ENCODE data around the gene CRYBG2.
A peak's percentile ranks its signal among the peaks of the same experiment; 100 is the strongest.
"Not testable (repeated sequence)": the region's sequence is repeated elsewhere in the genome, so short reads cannot be mapped to it uniquely, and the experiment has no call there.

The CRYBG2 gene

GRCh38 chr1:26345718-26346117 is 8.2 kb downstream of the CRYBG2 start:
- Mint-ChIP-seq H3K9me3 (no peaks in the 10 kb centered on the region), H3K27me3 (no peaks in the 10 kb centered on the region), H3K4me3 (no peak overlapping the region), H3K27ac (no peak overlapping the region), H3K4me1 (no peaks in the 10 kb centered on the region), H3K36me3 (no peaks in the 10 kb centered on the region)

GRCh38 chr1:26344147-26344920 is 9.6 kb downstream of the CRYBG2 start:
- Mint-ChIP-seq H3K27ac (no peak overlapping the region), H3K4me1 (no peaks in the 10 kb centered on the region), H3K9me3 (no peaks in the 10 kb centered on the region), H3K36me3 (no peaks in the 10 kb centered on the region), H3K4me3 (no peak overlapping the region), H3K27me3 (no peaks in the 10 kb centered on the region)

GRCh38 chr1:26340047-26340481 is 13.9 kb downstream of the CRYBG2 start:
- Mint-ChIP-seq H3K27me3 (no peaks in the 10 kb centered on the region), H3K36me3 (no peaks in the 10 kb centered on the region), H3K27ac (no peak overlapping the region), H3K4me1 (peaks cover 10% of the 10 kb centered on the region), H3K9me3 (no peaks in the 10 kb centered on the region), H3K4me3 (no peak overlapping the region)

- Mint-ChIP-seq H3K4me1 (peaks cover 10% of the 10 kb centered on the region), H3K27me3 (no peaks in the 10 kb centered on the region), H3K36me3 (no peaks in the 10 kb centered on the region), H3K4me3 (no peak overlapping the region), H3K9me3 (no peaks in the 10 kb centered on the region), H3K27ac (no peak overlapping the region)
These were observed 15.3 kb downstream of the CRYBG2 start for GRCh38 chr1:26338670-26339069.

DNA sequence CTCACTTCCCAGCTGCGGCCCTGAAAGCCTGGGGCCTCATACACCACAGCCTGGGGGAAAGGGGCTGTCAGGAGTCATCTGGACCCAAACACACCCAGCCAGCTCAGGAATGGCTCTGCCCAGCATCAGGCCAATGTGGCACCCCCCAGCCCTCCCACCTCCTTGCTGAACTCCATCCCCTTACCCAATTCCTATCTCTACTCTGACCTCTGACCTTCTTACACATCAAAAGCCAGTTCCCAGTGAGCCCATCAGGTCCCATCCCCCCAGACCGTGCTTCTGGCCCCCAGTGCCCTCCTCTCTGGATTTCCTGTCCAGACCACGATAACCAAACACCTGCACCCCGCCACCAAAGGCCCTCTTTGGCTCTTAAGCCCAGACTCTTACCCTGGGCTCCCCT is 16.3 kb downstream of the CRYBG2 start:
- Mint-ChIP-seq H3K9me3 (no peaks in the 10 kb centered on the region), H3K27ac (peak overlapping the region; percentile 59), H3K36me3 (no peaks in the 10 kb centered on the region), H3K27me3 (no peaks in the 10 kb centered on the region), H3K4me3 (peak overlapping the region; percentile 39), H3K4me1 (peaks cover 10% of the 10 kb centered on the region)

GRCh38 chr1:26337206-26337535 is 16.8 kb downstream of the CRYBG2 start:
- Mint-ChIP-seq H3K4me3 (peak overlapping the region; percentile 59), H3K9me3 (no peaks in the 10 kb centered on the region), H3K27ac (no peak overlapping the region), H3K27me3 (no peaks in the 10 kb centered on the region), H3K4me1 (peaks cover 10% of the 10 kb centered on the region), H3K36me3 (no peaks in the 10 kb centered on the region)

DNA sequence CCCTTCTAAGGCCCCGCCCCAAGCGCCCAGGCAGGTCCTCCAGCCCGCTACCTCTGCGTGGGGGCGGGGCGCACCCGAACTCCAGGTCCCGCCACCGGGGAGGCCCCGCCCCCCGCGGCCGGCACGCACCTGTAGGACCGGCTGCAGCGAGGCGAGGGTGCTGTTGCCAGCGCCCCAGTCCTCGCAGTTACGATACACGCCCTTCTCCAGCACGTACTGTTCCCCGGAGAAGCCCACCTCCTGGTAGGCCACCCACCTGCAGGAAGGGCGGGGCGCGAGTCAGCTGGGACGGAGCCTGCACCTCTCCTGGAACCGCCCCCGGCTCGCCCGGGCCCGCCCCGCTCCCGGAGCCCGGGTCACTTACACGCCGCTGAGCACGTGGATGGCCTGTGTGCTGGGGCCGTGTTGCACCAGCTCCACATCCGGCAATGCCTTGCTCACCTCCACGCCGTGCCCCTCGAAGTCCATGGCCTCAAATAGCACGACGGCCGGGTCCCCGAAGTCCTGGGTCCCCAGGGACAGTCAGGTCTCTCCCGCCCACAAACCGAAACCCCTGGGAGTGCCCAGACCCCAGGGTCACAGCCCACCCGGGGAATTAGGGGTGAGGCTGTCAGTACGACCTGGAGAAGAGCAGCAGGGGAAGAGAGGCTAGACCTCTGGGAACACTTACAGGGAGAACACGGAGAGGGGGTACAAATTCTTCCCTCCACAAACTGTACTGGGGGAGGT is 17.3 kb downstream of the CRYBG2 start:
- no peak overlapping the region for H3K27ac Mint-ChIP-seq
- H3K36me3 Mint-ChIP-seq: no peaks in the 10 kb centered on the region
- no peaks in the 10 kb centered on the region for H3K9me3 Mint-ChIP-seq
- peaks cover 10% of the 10 kb centered on the region for H3K4me1 Mint-ChIP-seq
- H3K4me3 Mint-ChIP-seq: peak overlapping the region; percentile 90
- no peaks in the 10 kb centered on the region for H3K27me3 Mint-ChIP-seq

- Mint-ChIP-seq H3K9me3 (no peaks in the 10 kb centered on the region), H3K36me3 (no peaks in the 10 kb centered on the region), H3K27me3 (no peaks in the 10 kb centered on the region), H3K4me1 (peaks cover 10% of the 10 kb centered on the region), H3K27ac (peak overlapping the region; percentile 4), H3K4me3 (peak overlapping the region; percentile 90)
These were observed 18.0 kb downstream of the CRYBG2 start for GRCh38 chr1:26335774-26336476.

GRCh38 chr1:26333312-26333711 is 20.6 kb downstream of the CRYBG2 start:
- H3K27ac Mint-ChIP-seq, H3K9me3 Mint-ChIP-seq, H3K27me3 Mint-ChIP-seq, H3K4me1 Mint-ChIP-seq, H3K36me3 Mint-ChIP-seq, H3K4me3 Mint-ChIP-seq: not testable (repeated sequence)

GRCh38 chr1:26330276-26330675 is 23.7 kb downstream of the CRYBG2 start:
- no peak overlapping the region for H3K27ac Mint-ChIP-seq
- no peaks in the 10 kb centered on the region for H3K9me3 Mint-ChIP-seq
- H3K27me3 Mint-ChIP-seq: no peaks in the 10 kb centered on the region
- no peaks in the 10 kb centered on the region for H3K36me3 Mint-ChIP-seq
- H3K4me1 Mint-ChIP-seq: peaks cover under 1% of the 10 kb centered on the region
- H3K4me3 Mint-ChIP-seq: no peak overlapping the region

- not testable (repeated sequence) for H3K9me3 Mint-ChIP-seq, H3K27ac Mint-ChIP-seq, H3K4me3 Mint-ChIP-seq, H3K27me3 Mint-ChIP-seq, H3K36me3 Mint-ChIP-seq, H3K4me1 Mint-ChIP-seq
These were observed 24.6 kb downstream of the CRYBG2 start for GRCh38 chr1:26329380-26329779.

- H3K4me3 Mint-ChIP-seq: no peak overlapping the region
- H3K27ac Mint-ChIP-seq: no peak overlapping the region
- H3K27me3 Mint-ChIP-seq: no peaks in the 10 kb centered on the region
- H3K36me3 Mint-ChIP-seq: no peaks in the 10 kb centered on the region
- H3K4me1 Mint-ChIP-seq: peaks cover 7% of the 10 kb centered on the region
- H3K9me3 Mint-ChIP-seq: no peaks in the 10 kb centered on the region
These were observed 25.3 kb downstream of the CRYBG2 start for GRCh38 chr1:26328597-26328996.

DNA sequence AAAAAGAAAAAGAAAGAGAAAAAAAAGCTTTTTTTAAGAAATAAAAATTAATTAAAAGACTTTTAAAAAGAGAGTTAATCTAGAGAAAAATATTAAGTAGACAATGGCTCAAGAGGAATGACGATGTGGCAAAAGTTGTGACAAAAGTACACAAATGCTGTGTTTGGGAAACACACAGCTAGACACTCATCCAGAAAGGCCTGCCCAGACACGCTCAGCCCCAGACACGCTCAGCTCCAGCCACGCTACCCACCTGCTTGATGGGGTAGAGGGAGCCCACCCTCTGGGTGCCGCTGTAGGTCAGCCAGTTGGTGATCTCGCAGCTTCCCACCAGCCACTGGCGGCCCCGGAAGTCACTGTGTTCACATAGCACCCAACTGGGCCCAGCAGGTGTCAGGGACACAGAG is 26.0 kb downstream of the CRYBG2 start:
- Mint-ChIP-seq H3K27me3 (no peaks in the 10 kb centered on the region), H3K27ac (no peak overlapping the region), H3K9me3 (no peaks in the 10 kb centered on the region), H3K4me3 (no peak overlapping the region), H3K4me1 (peaks cover 13% of the 10 kb centered on the region), H3K36me3 (no peaks in the 10 kb centered on the region)

DNA sequence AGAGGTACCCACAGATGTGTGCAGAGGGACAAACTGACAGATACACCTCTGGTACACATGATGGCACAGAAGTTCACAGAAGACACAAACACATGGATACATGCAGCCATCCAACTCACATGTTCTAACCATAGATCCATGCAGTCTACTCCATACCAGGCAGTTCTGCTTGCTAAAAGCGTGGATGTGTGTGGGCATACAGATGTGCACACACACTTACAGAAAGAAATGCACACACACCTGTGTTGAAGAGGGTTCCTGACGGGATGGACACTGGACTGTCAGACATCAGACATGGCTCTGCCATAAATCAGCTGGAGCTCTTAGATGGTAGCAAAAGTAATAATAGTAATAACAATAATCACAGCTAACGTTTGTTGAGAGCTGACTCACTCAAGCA is 29.4 kb downstream of the CRYBG2 start:
- H3K27me3 Mint-ChIP-seq: no peaks in the 10 kb centered on the region
- H3K27ac Mint-ChIP-seq: peak overlapping the region; percentile 15
- H3K4me3 Mint-ChIP-seq: no peak overlapping the region
- peaks cover 6% of the 10 kb centered on the region for H3K36me3 Mint-ChIP-seq
- no peaks in the 10 kb centered on the region for H3K9me3 Mint-ChIP-seq
- H3K4me1 Mint-ChIP-seq: peaks cover 45% of the 10 kb centered on the region

- Mint-ChIP-seq H3K4me1 (peaks cover 49% of the 10 kb centered on the region), H3K36me3 (peaks cover 6% of the 10 kb centered on the region)
These were observed 30.5 kb downstream of the CRYBG2 start for GRCh38 chr1:26323382-26323781.

DNA sequence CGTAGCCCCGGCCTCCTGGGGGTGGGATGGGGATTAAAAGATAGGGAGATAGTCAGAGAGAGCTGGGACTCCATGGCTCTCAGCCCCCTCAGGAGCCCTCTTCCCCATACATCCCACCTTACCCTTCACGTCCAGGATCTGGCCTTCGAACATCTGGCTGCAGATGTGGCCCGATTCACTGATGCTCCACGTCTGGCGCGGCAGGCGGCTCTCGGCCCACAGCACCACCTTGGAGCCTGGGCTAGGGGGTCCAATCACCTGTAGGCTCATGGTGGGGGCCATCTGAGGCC is 31.9 kb downstream of the CRYBG2 start:
- H3K27me3 Mint-ChIP-seq: no peaks in the 10 kb centered on the region
- H3K9me3 Mint-ChIP-seq: no peaks in the 10 kb centered on the region
- H3K4me1 Mint-ChIP-seq: peaks cover 60% of the 10 kb centered on the region
- H3K27ac Mint-ChIP-seq: peak overlapping the region; percentile 99
- H3K4me3 Mint-ChIP-seq: no peak overlapping the region
- H3K36me3 Mint-ChIP-seq: peaks cover 6% of the 10 kb centered on the region

More at GRCh38 chr1:26323382-26323781, 30.5 kb downstream of the CRYBG2 start:
- no peaks in the 10 kb centered on the region for H3K9me3 Mint-ChIP-seq
- H3K4me3 Mint-ChIP-seq: no peak overlapping the region
- no peaks in the 10 kb centered on the region for H3K27me3 Mint-ChIP-seq
- peak overlapping the region; percentile 43 for H3K27ac Mint-ChIP-seq
